Fibroblast of pulmonary artery (primary cell): ENCODE results near the gene PTPRE.
A peak's percentile ranks its signal among the peaks of the same experiment; 100 is the strongest.

Experiments
- DNase-seq: peaks from one replicate; pipeline ENCODE4 v3.0.0-alpha.2; 2010; ENCODE audit warnings: low read depth
- H3K4me3 ChIP-seq: replicated peaks from 2 replicates; pipeline ENCODE4 v1.5.1; 2011; ENCODE audit warnings: low read depth, mild to moderate bottlenecking, control low read depth, low read length, moderate library complexity
- TF ChIP-seq, protein P1 (sequence below): IDR thresholded peaks from 2 replicates; pipeline ENCODE4 v1.5.1; 2011; ENCODE audit warnings: mild to moderate bottlenecking, control low read depth, low read length, inconsistent platforms; ENCODE audit errors: missing control alignments

Gene PTPRE

DNA sequence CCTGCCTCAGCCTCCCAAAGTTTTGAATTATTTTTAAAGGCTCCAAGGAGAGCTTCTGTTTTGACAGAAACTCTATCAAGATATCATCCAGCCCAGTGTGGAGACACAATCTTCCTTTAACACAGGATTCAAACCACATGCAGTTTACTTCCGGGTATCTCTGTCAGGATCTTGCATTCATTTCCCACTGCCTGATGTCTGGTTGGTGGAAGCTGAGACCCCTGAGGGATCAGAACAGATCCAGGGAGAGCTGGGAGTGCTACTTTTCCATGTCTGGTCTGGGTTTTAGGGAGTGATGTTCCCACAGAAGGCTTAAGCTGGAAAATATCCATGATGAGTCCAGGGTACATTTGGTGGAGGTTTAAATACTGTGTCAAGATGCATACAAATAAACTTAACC is 16.7 kb downstream of the PTPRE start:
- H3K4me3 ChIP-seq, result no peak overlapping the region
- DNase-seq, result no peak
- TF ChIP-seq, protein P1, sequence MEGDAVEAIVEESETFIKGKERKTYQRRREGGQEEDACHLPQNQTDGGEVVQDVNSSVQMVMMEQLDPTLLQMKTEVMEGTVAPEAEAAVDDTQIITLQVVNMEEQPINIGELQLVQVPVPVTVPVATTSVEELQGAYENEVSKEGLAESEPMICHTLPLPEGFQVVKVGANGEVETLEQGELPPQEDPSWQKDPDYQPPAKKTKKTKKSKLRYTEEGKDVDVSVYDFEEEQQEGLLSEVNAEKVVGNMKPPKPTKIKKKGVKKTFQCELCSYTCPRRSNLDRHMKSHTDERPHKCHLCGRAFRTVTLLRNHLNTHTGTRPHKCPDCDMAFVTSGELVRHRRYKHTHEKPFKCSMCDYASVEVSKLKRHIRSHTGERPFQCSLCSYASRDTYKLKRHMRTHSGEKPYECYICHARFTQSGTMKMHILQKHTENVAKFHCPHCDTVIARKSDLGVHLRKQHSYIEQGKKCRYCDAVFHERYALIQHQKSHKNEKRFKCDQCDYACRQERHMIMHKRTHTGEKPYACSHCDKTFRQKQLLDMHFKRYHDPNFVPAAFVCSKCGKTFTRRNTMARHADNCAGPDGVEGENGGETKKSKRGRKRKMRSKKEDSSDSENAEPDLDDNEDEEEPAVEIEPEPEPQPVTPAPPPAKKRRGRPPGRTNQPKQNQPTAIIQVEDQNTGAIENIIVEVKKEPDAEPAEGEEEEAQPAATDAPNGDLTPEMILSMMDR, result no peak

DNA sequence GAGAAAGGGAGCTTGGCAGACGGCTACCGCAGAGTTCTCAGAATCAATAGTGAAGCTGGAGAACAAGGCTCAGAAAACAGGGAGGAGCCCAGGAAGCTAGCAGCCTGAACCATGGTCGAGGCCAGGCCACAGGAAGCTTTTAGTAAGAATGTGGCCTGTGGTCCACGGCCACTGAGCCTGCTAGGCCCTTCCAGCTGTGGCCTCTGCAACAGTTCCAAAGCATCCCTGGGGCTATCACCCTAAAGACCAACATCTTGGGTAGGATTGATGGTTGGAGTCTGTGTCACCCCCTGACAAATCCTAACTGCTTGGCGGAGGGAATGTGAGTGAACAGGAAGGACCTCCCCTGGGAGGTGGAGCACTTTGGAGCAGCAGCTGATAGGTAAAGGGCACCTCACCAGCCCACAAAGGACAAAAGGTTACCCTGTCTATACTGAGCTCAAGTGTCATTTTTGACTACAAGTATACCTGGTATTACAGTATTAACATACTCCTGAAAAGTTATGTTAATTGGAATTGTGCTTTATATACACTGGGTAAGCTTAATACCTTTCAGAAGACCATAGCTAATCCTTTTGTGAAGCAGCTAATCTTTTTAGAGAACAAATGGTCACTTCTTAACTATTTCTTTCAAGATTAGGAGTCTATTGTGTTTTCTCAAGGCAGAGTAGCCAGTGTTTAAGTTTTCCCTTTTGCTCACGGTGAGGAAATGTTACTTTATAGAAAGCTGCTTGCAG is 18.7 kb downstream of the PTPRE start:
- TF ChIP-seq, protein P1, result no peak
- H3K4me3 ChIP-seq, result no peak overlapping the region
- DNase-seq, result no peak

DNA sequence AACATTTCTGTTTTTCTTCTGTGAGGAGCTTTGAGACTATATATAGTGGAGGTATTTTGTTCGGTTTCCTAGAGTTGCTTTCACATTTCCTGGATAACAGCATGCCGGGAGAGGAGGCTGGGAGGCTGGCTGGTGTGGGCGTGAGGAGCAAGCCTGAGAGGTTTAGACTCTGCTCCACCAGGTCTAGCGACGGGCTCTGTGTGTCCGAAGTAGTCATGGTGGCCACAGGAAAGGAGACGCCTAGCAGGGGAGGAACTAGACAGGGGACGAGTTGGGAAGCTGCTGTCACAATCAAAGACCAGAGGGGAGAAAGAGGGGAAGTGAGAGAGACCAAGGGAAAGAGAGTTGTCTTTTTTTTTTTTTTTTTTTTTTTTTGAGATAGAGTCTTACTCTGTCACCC is 19.6 kb downstream of the PTPRE start:
- no peak for DNase-seq
- TF ChIP-seq, protein P1, result no peak
- H3K4me3 ChIP-seq, result no peak overlapping the region

DNA sequence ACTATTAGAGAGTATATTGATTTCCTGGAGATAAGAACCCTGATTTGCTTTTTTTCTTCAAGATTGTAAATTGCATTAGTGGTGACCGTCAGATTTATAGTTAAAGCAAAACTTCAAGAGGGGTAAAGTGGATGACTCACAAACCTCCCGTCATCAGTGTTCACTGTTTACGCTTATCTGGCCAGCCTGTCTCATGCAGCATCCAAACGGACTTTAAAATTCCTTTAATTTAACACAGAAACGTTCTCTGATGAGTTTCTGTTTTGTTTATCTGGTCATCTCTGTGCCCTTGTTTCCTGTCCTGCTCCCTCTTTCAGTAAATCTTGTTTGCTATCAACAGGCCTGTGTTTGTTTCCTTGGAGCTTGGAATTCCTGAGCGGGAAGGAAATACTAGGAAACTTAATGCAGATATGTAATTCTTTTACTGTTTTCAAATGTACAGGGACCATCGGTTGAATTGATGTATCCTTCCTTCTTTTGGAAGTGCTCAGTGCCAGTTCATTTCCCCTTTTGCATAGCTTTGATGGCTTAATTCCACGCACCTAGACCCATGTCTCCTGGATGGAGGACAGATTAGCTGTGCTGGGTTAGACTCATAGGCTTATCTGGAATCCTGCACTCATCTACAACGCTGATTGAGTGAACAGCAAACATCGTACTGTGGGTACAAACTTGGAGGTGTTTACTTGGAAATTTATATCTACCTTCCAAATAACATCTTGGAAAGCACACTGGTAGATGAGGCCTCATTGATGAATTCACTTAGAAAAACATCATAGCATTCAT is 21.3 kb downstream of the PTPRE start:
- DNase-seq, result peak; percentile 63
- no peak overlapping the region for H3K4me3 ChIP-seq
- TF ChIP-seq, protein P1, result no peak

DNA sequence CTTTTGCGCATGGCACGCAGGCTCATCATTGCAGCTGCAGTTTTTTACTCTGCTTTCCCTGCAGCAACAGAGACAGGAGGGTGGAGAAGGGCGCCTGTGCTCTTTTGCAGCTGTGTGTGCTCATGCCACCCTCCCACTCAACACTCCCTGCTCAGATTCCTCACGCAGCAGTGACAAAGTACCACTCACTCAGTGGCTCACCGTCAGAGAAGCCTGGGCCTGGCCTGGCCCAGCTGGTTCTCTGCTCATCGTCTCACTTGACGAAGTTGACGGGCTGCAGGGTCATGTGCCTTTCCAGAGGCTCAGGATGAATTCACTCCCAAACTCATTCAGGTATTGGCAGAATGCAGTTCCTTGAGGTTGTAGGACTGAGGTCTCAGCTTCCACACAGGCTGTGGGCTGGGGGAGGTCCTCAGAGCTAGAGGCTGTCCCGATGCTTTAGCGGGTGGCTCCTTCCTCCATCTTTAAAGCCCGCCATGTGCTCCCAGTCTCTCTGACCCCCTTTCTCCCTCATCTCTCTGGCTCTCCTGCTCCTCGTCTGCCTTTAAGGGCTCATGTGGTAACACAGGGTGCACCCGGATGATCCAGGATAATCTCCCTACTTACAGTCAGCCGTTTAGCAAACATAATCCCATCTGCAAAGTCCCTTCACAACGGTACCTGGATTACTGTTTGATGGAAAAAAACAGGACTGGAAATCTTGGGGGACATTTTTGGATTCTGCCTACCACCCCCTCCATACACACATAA is 25.8 kb downstream of the PTPRE start:
- H3K4me3 ChIP-seq, result no peak overlapping the region
- DNase-seq, result no peak
- TF ChIP-seq, protein P1, result no peak

DNA sequence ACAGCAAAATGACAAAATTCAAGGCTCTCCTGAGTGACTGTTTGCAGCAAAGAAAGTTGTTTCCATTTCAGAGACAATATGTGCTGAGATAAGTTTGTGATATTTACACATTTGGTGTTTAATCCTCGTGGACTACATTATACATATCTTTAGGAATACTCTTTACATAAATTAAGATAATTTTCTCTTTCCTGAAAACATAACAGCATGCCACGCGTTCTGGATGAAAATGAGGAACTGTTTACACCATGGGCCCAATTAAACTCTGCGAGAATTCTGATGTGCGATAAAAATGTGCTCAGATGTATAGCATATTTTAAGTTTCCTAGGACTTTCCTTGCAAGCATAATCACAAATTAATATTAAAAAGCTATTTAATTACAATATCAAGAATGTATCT is 26.4 kb downstream of the PTPRE start:
- DNase-seq, result no peak
- TF ChIP-seq, protein P1, result no peak

More for the DNA sequence above, 26.4 kb downstream of the PTPRE start:
- H3K4me3 ChIP-seq, result no peak overlapping the region
